Fibroblast of lung (primary cell): ENCODE measurements around the gene TMEM89.

Source experiments
- EZH2 ChIP-seq: IDR thresholded peaks from 2 replicates; pipeline ENCODE4 v1.5.1; 2012; ENCODE audit warnings: low read length, control low read depth, mild to moderate bottlenecking; ENCODE audit errors: missing control alignments
- TF ChIP-seq, protein P1 (sequence below), 2 donors: IDR thresholded peaks in 1 of 2; conservative IDR thresholded peaks in 1 of 2; 1 replicate in 1 of 2; 2 replicates in 1 of 2; pipeline ENCODE4 v1.5.1; 2011 to 2012; ENCODE audit warnings: low read length in 2 of 2, control low read depth in 1 of 2, inconsistent platforms in 1 of 2, low read depth in 1 of 2, mild to moderate bottlenecking in 1 of 2

GRCh38 chr3:48576647-48577046, 44.9 kb downstream of the TMEM89 start:
- TF ChIP-seq, protein P1, sequence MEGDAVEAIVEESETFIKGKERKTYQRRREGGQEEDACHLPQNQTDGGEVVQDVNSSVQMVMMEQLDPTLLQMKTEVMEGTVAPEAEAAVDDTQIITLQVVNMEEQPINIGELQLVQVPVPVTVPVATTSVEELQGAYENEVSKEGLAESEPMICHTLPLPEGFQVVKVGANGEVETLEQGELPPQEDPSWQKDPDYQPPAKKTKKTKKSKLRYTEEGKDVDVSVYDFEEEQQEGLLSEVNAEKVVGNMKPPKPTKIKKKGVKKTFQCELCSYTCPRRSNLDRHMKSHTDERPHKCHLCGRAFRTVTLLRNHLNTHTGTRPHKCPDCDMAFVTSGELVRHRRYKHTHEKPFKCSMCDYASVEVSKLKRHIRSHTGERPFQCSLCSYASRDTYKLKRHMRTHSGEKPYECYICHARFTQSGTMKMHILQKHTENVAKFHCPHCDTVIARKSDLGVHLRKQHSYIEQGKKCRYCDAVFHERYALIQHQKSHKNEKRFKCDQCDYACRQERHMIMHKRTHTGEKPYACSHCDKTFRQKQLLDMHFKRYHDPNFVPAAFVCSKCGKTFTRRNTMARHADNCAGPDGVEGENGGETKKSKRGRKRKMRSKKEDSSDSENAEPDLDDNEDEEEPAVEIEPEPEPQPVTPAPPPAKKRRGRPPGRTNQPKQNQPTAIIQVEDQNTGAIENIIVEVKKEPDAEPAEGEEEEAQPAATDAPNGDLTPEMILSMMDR (conservative IDR thresholded peaks at IDR 0.05 in 1 of 2, IDR thresholded peaks at IDR 0.05 in 1 of 2; ENCODE audit: low read depth in 1 of 2, low read length in 2 of 2) = no peak
- no peak for TF ChIP-seq EZH2
